NCI-H748 (cell line): ENCODE data around the gene S100A1.
"Not testable (repeated sequence)": the region's sequence is repeated elsewhere in the genome, so short reads cannot be mapped to it uniquely, and the experiment has no call there.

Experiments used
- DNase-seq: peaks from one replicate; lab custom pipeline; 2025; ENCODE audit not compliant: unreplicated experiment; lab: John Stamatoyannopoulos, UW

The S100A1 gene

GRCh38 chr1:153627715-153628626, at the start of gene S100A1:
S100A1 (plus strand) TSS chr1:153628434; CDS start chr1:153630522, 2,088 bp downstream.
- DNase-seq = no peak

GRCh38 chr1:153578490-153578889, 49.7 kb upstream of the S100A1 start:
- DNase-seq = no peak

- no peak for DNase-seq
Measured at GRCh38 chr1:153578936-153579335, 49.3 kb upstream of the S100A1 start.

- DNase-seq = not testable (repeated sequence)
Measured at GRCh38 chr1:153582836-153583235, 45.4 kb upstream of the S100A1 start.

GRCh38 chr1:153583514-153583913, 44.7 kb upstream of the S100A1 start:
- DNase-seq = not testable (repeated sequence)

- no peak for DNase-seq
Measured at GRCh38 chr1:153583976-153584375, 44.3 kb upstream of the S100A1 start.

- no peak for DNase-seq
Measured at GRCh38 chr1:153585006-153585405, 43.2 kb upstream of the S100A1 start.

- DNase-seq = no peak
Measured at GRCh38 chr1:153586347-153586746, 41.9 kb upstream of the S100A1 start.

- DNase-seq = no peak
Measured at GRCh38 chr1:153587314-153587713, 40.9 kb upstream of the S100A1 start.

GRCh38 chr1:153588033-153588432, 40.2 kb upstream of the S100A1 start:
- DNase-seq = not testable (repeated sequence)

- DNase-seq = no peak
Measured at GRCh38 chr1:153588482-153588881, 39.8 kb upstream of the S100A1 start.

GRCh38 chr1:153592748-153593147, 35.5 kb upstream of the S100A1 start:
- no peak for DNase-seq

GRCh38 chr1:153597206-153597605, 31.0 kb upstream of the S100A1 start:
- no peak for DNase-seq

- DNase-seq = peak; percentile 49
Measured at GRCh38 chr1:153598309-153599172, 29.7 kb upstream of the S100A1 start.

GRCh38 chr1:153599847-153600246, 28.4 kb upstream of the S100A1 start:
- DNase-seq = no peak

- no peak for DNase-seq
Measured at GRCh38 chr1:153602749-153603148, 25.5 kb upstream of the S100A1 start.

- DNase-seq = no peak
Measured at GRCh38 chr1:153606194-153606593, 22.0 kb upstream of the S100A1 start.

GRCh38 chr1:153607381-153607780, 20.9 kb upstream of the S100A1 start:
- DNase-seq = no peak

GRCh38 chr1:153608089-153608682, 20.0 kb upstream of the S100A1 start:
- no peak for DNase-seq

- DNase-seq = no peak
Measured at GRCh38 chr1:153608742-153609584, 19.3 kb upstream of the S100A1 start.

- no peak for DNase-seq
Measured at GRCh38 chr1:153609585-153609907, 18.7 kb upstream of the S100A1 start.
